ENCODE data around the gene AQP1. TPM values are rescaled to one million over a fixed set of nuclear protein-coding genes. Genes with fewer than 3 reads are reported as not detected.

AQP1 gene
- total and polyA plus RNA-seq, 2 of the 8 experiments (the other 6 are each of a cell fraction or from before 2014, with no cell fraction given) = 0.18 to 0.19 TPM

DNA sequence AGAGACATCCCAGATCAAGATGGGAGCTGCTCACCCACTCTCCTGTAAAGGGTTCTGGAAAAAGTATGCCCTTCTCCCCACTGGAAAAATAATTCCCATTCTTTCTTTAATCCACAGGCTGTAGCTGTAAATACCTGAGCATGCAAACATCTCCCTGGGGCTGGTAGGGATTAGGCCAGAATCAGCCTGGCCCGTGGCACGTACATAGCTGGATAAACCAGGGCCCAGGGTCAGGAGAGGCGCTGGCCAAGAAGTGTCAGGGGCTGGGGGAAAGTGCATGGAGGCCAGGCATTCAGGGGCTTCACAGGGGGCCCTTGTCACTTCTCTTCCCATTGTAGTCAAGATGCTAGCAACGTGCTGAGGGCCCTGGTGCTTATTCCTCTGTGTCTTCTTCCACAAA is 30.7 kb upstream of the AQP1 start:
- Histone ChIP-seq H4K8ac (ENCODE audit: extremely low read depth, insufficient read depth, low read length) (no peak overlapping the region), H2BK12ac (ENCODE audit: low read depth, low read length) (no peak overlapping the region), H2BK5ac (ENCODE audit: low read depth, low read length) (no peak overlapping the region), H3K14ac (ENCODE audit: insufficient read length) (no peak overlapping the region), H3K4me3 (ENCODE audit: extremely low read depth in 1 of 4, insufficient read depth in 2 of 4, low read depth in 3 of 4, low read length in 4 of 4) (no peak overlapping the region), H3K4me1 (replicated peaks in 1 of 4; ENCODE audit: control insufficient read depth in 3 of 4, insufficient read depth in 4 of 4, low read length in 3 of 4) (peaks cover 0 to 27% (median 12%) of the 10 kb centered on the region in 4 experiments; a peak in 6 of 7 replicates), H3K9ac (replicated peaks in 1 of 4; ENCODE audit: extremely low read depth in 1 of 4, low read depth in 3 of 4, low read length in 3 of 4) (peak overlapping the region in 1 of 4 experiments; percentile 8; a peak in 1 of 7 replicates), H3K4ac (replicated peaks; ENCODE audit: insufficient read length, low read depth, low read length) (no peak overlapping the region), H4K5ac (ENCODE audit: insufficient read length, low read depth, low read length) (no peak overlapping the region), H2BK120ac (replicated peaks; ENCODE audit: low read depth, low read length) (no peak overlapping the region), H3K79me1 (ENCODE audit: low read depth, low read length) (no peaks in the 10 kb centered on the region), H3K23me2 (ENCODE audit: low read depth, low read length) (no peaks in the 10 kb centered on the region), H3K36me3 (ENCODE audit: control insufficient read depth in 2 of 4, insufficient read depth in 4 of 4, low read length in 3 of 4) (no peaks in the 10 kb centered on the region), H4K20me1 (replicated peaks in 1 of 2; ENCODE audit: control insufficient read depth in 1 of 2, insufficient read depth in 2 of 2, low read length in 2 of 2) (no peaks in the 10 kb centered on the region), H3K27me3 (replicated peaks in 1 of 4; ENCODE audit: control insufficient read depth in 3 of 4, extremely low read depth in 1 of 4, insufficient read depth in 3 of 4, low read length in 3 of 4) (no peaks in the 10 kb centered on the region), H3K18ac (ENCODE audit: extremely low read depth, low read length) (no peak overlapping the region), H2AFZ (ENCODE audit: low read length) (no peak overlapping the region), H3K4me2 (ENCODE audit: insufficient read depth in 1 of 2, low read depth in 2 of 2, low read length in 2 of 2) (0 out of 4 replicates have a peak overlapping the region, but pooled peaks of 1 of the 2 experiments have one; percentile 33), H2BK15ac (ENCODE audit: low read length) (no peak overlapping the region), H3K9me3 (ENCODE audit: insufficient read depth in 2 of 2, low read depth in 1 of 2, low read length in 1 of 2) (no peaks in the 10 kb centered on the region), H2AK5ac (ENCODE audit: low read depth, low read length) (no peak overlapping the region), H3K27ac (ENCODE audit: low read depth, low read length) (no peak overlapping the region), H3K23ac (ENCODE audit: insufficient read length) (no peak overlapping the region), H4K91ac (replicated peaks; ENCODE audit: insufficient read length, low read length) (no peak overlapping the region), H3K79me2 (ENCODE audit: control insufficient read depth in 1 of 2, insufficient read depth in 2 of 2, low read length in 2 of 2) (no peaks in the 10 kb centered on the region), H2BK20ac (ENCODE audit: low read length) (no peak overlapping the region), H3K56ac (replicated peaks; ENCODE audit: insufficient read length, low read depth, low read length) (no peak overlapping the region)
- CTCF ChIA-PET (ENCODE audit: partially characterized antibody) = interaction anchor here (0.8 to 3.8 kb wide), 9 partner anchors 9 to 241 kb away, joined by 3 to 20 read pairs (median 3); no protein-coding TSS in a partner anchor
- POLR2A ChIA-PET (ENCODE audit: partially characterized antibody) = interaction anchor here (0.7 to 0.8 kb wide), 2 partner anchors 26 to 35 kb away, joined by 3 read pairs; no protein-coding TSS in a partner anchor
- WGBS, 2 experiments (ENCODE audit: extremely low coverage in 1 of 2, insufficient coverage in 1 of 2, insufficient read length in 1 of 2, insufficient replicate concordance in 2 of 2, low coverage in 1 of 2, low lambda C conversion rate in 2 of 2, missing lambda C conversion rate in 1 of 2) = 74% methylated on average over 4 of the region's 4 CpGs; no CpG with 5 or more reads in 1 of the 2 experiments
- FAIRE-seq (no peak), DNase-seq (ENCODE audit: low read depth in 1 of 2, low spot score in 2 of 2) (no peak)
- no peak for TF ChIP-seq EZH2 (IDR thresholded peaks at IDR 0.05; ENCODE audit: low read depth, low read length, severe bottlenecking)
- TF ChIP-seq BACH1 (IDR thresholded peaks at IDR 0.05; ENCODE audit: low read length) = no peak
- no peak for TF ChIP-seq KDM4A (IDR thresholded peaks at IDR 0.05; ENCODE audit: low read depth, low read length, severe bottlenecking)
- no peak for TF ChIP-seq CBX5 (IDR thresholded peaks at IDR 0.05; ENCODE audit: low read depth, low read length)
- no peak for TF ChIP-seq GTF2F1 (IDR thresholded peaks at IDR 0.05; ENCODE audit: borderline replicate concordance, low read depth, low read length)
- TF ChIP-seq NANOG (IDR thresholded peaks at IDR 0.05; ENCODE audit: insufficient read depth, low read depth, low read length, poor library complexity, severe bottlenecking) = no peak
- TF ChIP-seq TEAD4 (IDR thresholded peaks at IDR 0.05; ENCODE audit: low read depth, low read length) = no peak
- no peak for TF ChIP-seq POLR2AphosphoS5 (IDR thresholded peaks at IDR 0.05; ENCODE audit: low read depth, low read length)
- TF ChIP-seq, protein P1, sequence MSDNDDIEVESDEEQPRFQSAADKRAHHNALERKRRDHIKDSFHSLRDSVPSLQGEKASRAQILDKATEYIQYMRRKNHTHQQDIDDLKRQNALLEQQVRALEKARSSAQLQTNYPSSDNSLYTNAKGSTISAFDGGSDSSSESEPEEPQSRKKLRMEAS (IDR thresholded peaks at IDR 0.05) = no peak
- no peak for TF ChIP-seq RXRA (IDR thresholded peaks at IDR 0.05; ENCODE audit: insufficient read depth, low read depth, low read length)
- TF ChIP-seq, protein P2, sequence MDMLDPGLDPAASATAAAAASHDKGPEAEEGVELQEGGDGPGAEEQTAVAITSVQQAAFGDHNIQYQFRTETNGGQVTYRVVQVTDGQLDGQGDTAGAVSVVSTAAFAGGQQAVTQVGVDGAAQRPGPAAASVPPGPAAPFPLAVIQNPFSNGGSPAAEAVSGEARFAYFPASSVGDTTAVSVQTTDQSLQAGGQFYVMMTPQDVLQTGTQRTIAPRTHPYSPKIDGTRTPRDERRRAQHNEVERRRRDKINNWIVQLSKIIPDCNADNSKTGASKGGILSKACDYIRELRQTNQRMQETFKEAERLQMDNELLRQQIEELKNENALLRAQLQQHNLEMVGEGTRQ (IDR thresholded peaks at IDR 0.05; ENCODE audit: low read length) = no peak
- TF ChIP-seq EGR1 (IDR thresholded peaks at IDR 0.05; ENCODE audit: borderline replicate concordance, low read depth, low read length) = no peak
- no peak for TF ChIP-seq CREB1 (IDR thresholded peaks at IDR 0.05)
